Heart left ventricle (tissue), 16 donors: ENCODE data around the gene FOXJ3. TPM values are rescaled to one million over a fixed set of nuclear protein-coding genes. Genes with fewer than 3 reads are reported as not detected.
"Not testable (repeated sequence)": the region's sequence is repeated elsewhere in the genome, so short reads cannot be mapped to it uniquely, and the experiment has no call there.

ENCODE experiments used
- ATAC-seq, 4 donors: fragments of 200-7000 bp; cut with Tn5 transposase; one replicate each; pipeline ENCODE4 v1.9.1; 2020 to 2022; ENCODE audit warnings: moderate library complexity in 4 of 4, mild to moderate bottlenecking in 3 of 4, moderate number of reproducible peaks in 1 of 4
- DNase-seq, 5 donors: peaks; one replicate each; pipeline ENCODE4 v3.0.0-alpha.2; 2020
- H3K27ac ChIP-seq, 12 donors: fragments of 200-600 bp; sonication (generic) in 4 of 12; one replicate each; pipeline versions ENCODE4 v1.5.0 to v1.8.0; 2016 to 2022; ENCODE audit warnings: mild to moderate bottlenecking in 2 of 12
- H3K27me3 ChIP-seq, 9 donors: fragments of 200-600 bp; sonication (generic) in 2 of 9; one replicate each; pipeline versions ENCODE4 v1.5.1 to v1.8.0; 2016 to 2022; ENCODE audit warnings: mild to moderate bottlenecking in 3 of 9
- H3K36me3 ChIP-seq, 9 donors: fragments of 200-600 bp; sonication (generic) in 2 of 9; one replicate each; pipeline versions ENCODE4 v1.5.0 to v1.8.0; 2018 to 2022; ENCODE audit warnings: mild to moderate bottlenecking in 2 of 9
- H3K4me1 ChIP-seq, 12 donors: fragments of 200-600 bp; sonication (generic) in 4 of 12; one replicate each; pipeline versions ENCODE4 v1.5.0 to v1.8.0; 2016 to 2022; ENCODE audit warnings: mild to moderate bottlenecking in 3 of 12
- H3K4me3 ChIP-seq, 12 donors: fragments of 200-600 bp; sonication (generic) in 4 of 12; one replicate each; pipeline versions ENCODE4 v1.5.0 to v1.8.0; 2017 to 2022; ENCODE audit warnings: mild to moderate bottlenecking in 9 of 12, moderate library complexity in 4 of 12
- H3K9me3 ChIP-seq, 12 donors: fragments of 200-600 bp; sonication (generic) in 4 of 12; one replicate each; pipeline versions ENCODE4 v1.5.0 to v1.8.0; 2016 to 2022; ENCODE audit warnings: mild to moderate bottlenecking in 1 of 12
- POLR2A ChIP-seq, 2 donors: fragments of 450-650 bp; IDR thresholded peaks; one replicate each; pipeline ENCODE4 v1.6.1; 2017; ENCODE audit warnings: antibody characterized with exemption in 2 of 2, mild to moderate bottlenecking in 2 of 2, moderate library complexity in 2 of 2
- WGBS, 4 donors: extraction: QIAGEN DNeasy Blood & Tissue Kit in 2 of 4; methylation state at CpG; one replicate each; pipeline versions ENCODE4 v1.1.5 to v1.1.7; 2013 to 2018; 5-methylcytosine and 5-hydroxymethylcytosine counted together
- intact Hi-C, 10 donors: fragments of 100-400 bp; cut with DNase I; formaldehyde crosslinking; loops; one replicate each; pipeline versions ENCODE4 v1.11.1 to v1.14.2; 2022
- polyA plus RNA-seq, 2 donors: library from polyadenylated mRNA; stranded (reverse); fragments of 200-250 nt; gene quantifications; one replicate each; pipeline ENCODE4 v1.2.3, GENCODE V29; 2013
- total RNA-seq, 9 donors: library from RNA; depleted of rRNA in 2 of 9; stranded (reverse); fragments of >200 nt in 2 of 9; fragmentation: NEBNext Ultra II Directional in 3 of 9; extraction: Animal tissue kit (Norgen Biotek cat#: 25700) in 3 of 9; gene quantifications; one replicate each; pipeline versions ENCODE4 v1.1.0 to v1.2.4, GENCODE V29; 2016 to 2023
- TF ChIP-seq, protein P1 (sequence below), 12 donors: fragments of 200-600 bp; sonication (generic) in 4 of 12; IDR thresholded peaks; one replicate each; pipeline versions ENCODE4 v1.5.0 to v1.8.0; 2018 to 2022; ENCODE audit warnings: antibody characterized with exemption in 12 of 12, mild to moderate bottlenecking in 5 of 12
- donor health status: ischemic (EF 13 %, LVEDD 7.1; RV severe dilation, severe dysfunction).
- donor health status: healthy with polysubstance abuse.
- donor health status: DM: no; HTN: yes; CAD: no.
- donor health status: DM: no; HTN: no; CAD: no.
- donor health status: ischemic (EF 25% LVEDD 6.9; RV normal size, moderate dysfunction).
- donor health status: ischemic (EF 25% LVEDD 5.7; RV mildly dilated, moderate dysfunction).
- donor health status: healthy.
- donor health status: DM: yes; HTN: yes; CAD: no.
- donor health status: ischemic (EF 35%, LVEDD 5.7; RV mildly dilated, moderate dysfunction).
- donor health status: nonischemic (EF 11% LVEDD 7.7; RV severe dilation, severe dysfunction).
- donor health status: DM: yes; HTN: yes; CAD: no.
- donor health status: PGD.
- donor health status: ischemic (EF 29% LVEDD 5.4; RV normal size, mild dysfunction).
- donor health status: nonischemic (EF 23%, LVEDD 6.1; RV moderate dilation, normal function).

The FOXJ3 gene
- total and polyA plus RNA-seq, 11 donors: 10.8 to 48.8 (median 36.4) TPM

DNA sequence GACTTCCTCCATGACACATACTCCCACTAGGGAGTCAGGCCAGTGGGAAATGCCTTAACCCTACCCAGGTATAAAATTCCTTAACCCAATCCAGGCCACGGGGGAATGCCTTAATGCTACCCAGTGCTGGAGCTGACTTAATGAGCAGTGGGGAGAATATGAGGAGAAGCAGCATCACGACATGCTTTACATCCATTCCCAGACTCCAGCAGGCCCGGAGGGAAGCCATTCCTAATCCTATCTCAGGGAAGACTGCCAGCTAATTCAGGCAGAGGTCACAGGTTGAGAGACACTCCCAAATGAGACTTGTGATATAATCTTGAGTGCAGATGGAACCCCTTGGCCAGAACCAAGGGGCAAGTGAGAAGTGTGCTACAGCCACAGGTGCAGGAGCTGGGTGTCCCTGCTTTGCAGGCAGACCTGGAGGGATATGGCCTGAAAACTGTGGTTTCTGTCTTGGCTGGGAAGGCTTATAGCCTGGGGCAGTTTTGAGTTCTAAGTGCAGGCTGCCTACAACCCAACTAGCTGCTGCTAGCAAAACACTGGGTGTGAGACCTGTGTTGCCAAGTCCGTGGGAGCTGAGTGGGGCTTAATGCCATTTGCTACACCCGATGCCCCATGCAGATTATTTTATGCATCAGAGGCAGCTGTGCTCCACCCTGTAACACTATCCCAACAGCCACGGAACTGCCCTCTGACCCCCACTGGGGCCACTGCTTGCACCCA lies 125.3 kb downstream of the FOXJ3 start:
- Histone ChIP-seq H3K9me3 (peaks cover 0 to 21% (median 0%) of the 10 kb centered on the region in 12 donors), H3K36me3 (peaks cover 0 to 9% (median 0%) of the 10 kb centered on the region in 9 donors), H3K27me3 (no peaks in the 10 kb centered on the region), H3K4me1 (peaks cover 0 to 45% (median 30%) of the 10 kb centered on the region in 12 donors), H3K27ac (no peak overlapping the region), H3K4me3 (no peak overlapping the region)
- TF ChIP-seq, protein P1, sequence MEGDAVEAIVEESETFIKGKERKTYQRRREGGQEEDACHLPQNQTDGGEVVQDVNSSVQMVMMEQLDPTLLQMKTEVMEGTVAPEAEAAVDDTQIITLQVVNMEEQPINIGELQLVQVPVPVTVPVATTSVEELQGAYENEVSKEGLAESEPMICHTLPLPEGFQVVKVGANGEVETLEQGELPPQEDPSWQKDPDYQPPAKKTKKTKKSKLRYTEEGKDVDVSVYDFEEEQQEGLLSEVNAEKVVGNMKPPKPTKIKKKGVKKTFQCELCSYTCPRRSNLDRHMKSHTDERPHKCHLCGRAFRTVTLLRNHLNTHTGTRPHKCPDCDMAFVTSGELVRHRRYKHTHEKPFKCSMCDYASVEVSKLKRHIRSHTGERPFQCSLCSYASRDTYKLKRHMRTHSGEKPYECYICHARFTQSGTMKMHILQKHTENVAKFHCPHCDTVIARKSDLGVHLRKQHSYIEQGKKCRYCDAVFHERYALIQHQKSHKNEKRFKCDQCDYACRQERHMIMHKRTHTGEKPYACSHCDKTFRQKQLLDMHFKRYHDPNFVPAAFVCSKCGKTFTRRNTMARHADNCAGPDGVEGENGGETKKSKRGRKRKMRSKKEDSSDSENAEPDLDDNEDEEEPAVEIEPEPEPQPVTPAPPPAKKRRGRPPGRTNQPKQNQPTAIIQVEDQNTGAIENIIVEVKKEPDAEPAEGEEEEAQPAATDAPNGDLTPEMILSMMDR (IDR thresholded peaks at IDR 0.05): no peak
- TF ChIP-seq POLR2A (IDR thresholded peaks at IDR 0.05): no peak
- intact Hi-C loops: loop anchor here in 1 of 10 donors (10.0 kb wide), 1 partner anchor 65 kb away; no protein-coding TSS in a partner anchor
- WGBS, 4 donors: 38 to 64% (median 60%) methylated on average over 4 to 6 of the region's 6 CpGs
- DNase-seq (no peak), ATAC-seq (peak in 1 of 4 donors; percentile 13)

- H3K27me3 ChIP-seq, H3K27ac ChIP-seq, intact Hi-C loops, DNase-seq, H3K4me3 ChIP-seq, ATAC-seq: not testable (repeated sequence)
- WGBS, 4 donors: 94 to 98% (median 97%) methylated on average over 2 of the region's 2 CpGs
- peaks cover 0 to 21% (median 3%) of the 10 kb centered on the region in 9 donors for H3K36me3 ChIP-seq
- peaks cover 0 to 13% (median 6%) of the 10 kb centered on the region in 12 donors for H3K9me3 ChIP-seq
- H3K4me1 ChIP-seq: peaks cover 0 to 39% (median 22%) of the 10 kb centered on the region in 12 donors
These were observed 128.1 kb downstream of the FOXJ3 start for GRCh38 chr1:42206930-42207329.

- Histone ChIP-seq H3K27me3 (no peaks in the 10 kb centered on the region), H3K27ac (no peak overlapping the region), H3K4me3 (no peak overlapping the region), H3K9me3 (peaks cover 0 to 20% (median 10%) of the 10 kb centered on the region in 12 donors), H3K4me1 (peaks cover 0 to 36% (median 19%) of the 10 kb centered on the region in 12 donors), H3K36me3 (peaks cover 0 to 26% (median 4%) of the 10 kb centered on the region in 9 donors)
- intact Hi-C loops: no loop called here
- ATAC-seq (no peak), DNase-seq (no peak)
- no peak for TF ChIP-seq POLR2A (IDR thresholded peaks at IDR 0.05)
- TF ChIP-seq, protein P1 (IDR thresholded peaks at IDR 0.05): no peak
- WGBS, 4 donors: 83 to 91% (median 87%) methylated on average over 3 of the region's 3 CpGs
These were observed 128.9 kb downstream of the FOXJ3 start for GRCh38 chr1:42206164-42206563.

DNA sequence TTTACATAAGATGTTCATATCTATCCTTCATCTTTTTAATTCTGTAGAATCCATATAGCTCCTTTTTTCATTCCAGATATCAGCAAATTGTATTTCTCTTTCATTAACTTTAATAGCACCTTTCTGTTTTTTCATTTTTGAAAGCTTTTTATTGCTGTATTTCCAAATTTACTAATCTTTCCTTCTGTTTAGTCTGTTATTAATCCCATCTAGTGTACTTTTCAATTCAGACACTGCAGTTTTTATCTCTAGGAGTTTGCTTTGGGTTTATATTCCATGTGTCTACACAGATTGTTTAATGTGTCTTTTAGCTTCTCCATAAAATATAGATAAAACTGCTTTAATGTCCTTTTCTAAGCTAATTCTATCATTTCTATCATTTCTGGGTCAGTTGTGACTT lies 133.0 kb downstream of the FOXJ3 start:
- peaks cover 0 to 21% (median 10%) of the 10 kb centered on the region in 12 donors for H3K9me3 ChIP-seq
- no peaks in the 10 kb centered on the region for H3K27me3 ChIP-seq
- peaks cover 0 to 1% (median 0%) of the 10 kb centered on the region in 12 donors for H3K4me1 ChIP-seq
- TF ChIP-seq, protein P1 (IDR thresholded peaks at IDR 0.05): no peak
- ATAC-seq (no peak), DNase-seq (no peak)
- no peak overlapping the region for H3K27ac ChIP-seq
- intact Hi-C loops: no loop called here
- H3K4me3 ChIP-seq: no peak overlapping the region
- peaks cover 0 to 54% (median 21%) of the 10 kb centered on the region in 9 donors for H3K36me3 ChIP-seq
